ENCODE results near the gene ZNF366.

DNA sequence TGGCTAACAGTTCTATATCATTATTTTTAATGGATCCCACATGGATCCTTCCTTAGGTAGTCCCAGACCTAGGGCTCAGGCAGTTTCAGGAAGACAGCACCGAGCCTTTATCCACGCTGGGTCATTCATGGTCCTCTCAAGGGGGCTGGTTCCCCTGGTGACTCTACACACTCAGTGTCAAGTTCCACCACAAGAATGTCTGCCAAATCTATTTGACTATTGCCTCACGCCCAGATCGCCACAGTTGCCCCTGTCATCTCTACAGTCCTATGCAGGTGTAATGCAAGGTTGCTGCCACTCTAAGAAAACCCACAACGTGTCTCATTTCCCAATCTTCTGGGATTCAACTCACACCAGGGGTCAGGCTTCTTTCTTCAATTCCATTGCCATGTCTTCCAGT, 8.0 kb upstream of the ZNF366 start:
- TF ChIP-seq, protein P1, sequence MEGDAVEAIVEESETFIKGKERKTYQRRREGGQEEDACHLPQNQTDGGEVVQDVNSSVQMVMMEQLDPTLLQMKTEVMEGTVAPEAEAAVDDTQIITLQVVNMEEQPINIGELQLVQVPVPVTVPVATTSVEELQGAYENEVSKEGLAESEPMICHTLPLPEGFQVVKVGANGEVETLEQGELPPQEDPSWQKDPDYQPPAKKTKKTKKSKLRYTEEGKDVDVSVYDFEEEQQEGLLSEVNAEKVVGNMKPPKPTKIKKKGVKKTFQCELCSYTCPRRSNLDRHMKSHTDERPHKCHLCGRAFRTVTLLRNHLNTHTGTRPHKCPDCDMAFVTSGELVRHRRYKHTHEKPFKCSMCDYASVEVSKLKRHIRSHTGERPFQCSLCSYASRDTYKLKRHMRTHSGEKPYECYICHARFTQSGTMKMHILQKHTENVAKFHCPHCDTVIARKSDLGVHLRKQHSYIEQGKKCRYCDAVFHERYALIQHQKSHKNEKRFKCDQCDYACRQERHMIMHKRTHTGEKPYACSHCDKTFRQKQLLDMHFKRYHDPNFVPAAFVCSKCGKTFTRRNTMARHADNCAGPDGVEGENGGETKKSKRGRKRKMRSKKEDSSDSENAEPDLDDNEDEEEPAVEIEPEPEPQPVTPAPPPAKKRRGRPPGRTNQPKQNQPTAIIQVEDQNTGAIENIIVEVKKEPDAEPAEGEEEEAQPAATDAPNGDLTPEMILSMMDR (IDR thresholded peaks at IDR 0.05): no peak
- no peak for TF ChIP-seq POLR2AphosphoS5 (IDR thresholded peaks at IDR 0.05)
- no peak for TF ChIP-seq POLR2A (IDR thresholded peaks at IDR 0.05)
